Measurements from ENCODE around the gene PKDCC.
"Not testable (repeated sequence)": the region's sequence is repeated elsewhere in the genome, so short reads cannot be mapped to it uniquely, and the experiment has no call there.

The PKDCC gene

GRCh38 chr2:42076357-42077225, 28.8 kb downstream of the PKDCC start:
- H3K36me3 ChIP-seq (ENCODE audit: insufficient read depth, low read length), result no peaks in the 10 kb centered on the region
- peaks cover 7% of the 10 kb centered on the region for H3K4me1 ChIP-seq (ENCODE audit: control insufficient read depth, insufficient read depth, low read length)
- no peak overlapping the region for H3K4me3 ChIP-seq (ENCODE audit: low read length)
- H3K9ac ChIP-seq (ENCODE audit: low read depth, low read length), result no peak overlapping the region
- no peaks in the 10 kb centered on the region for H3K9me3 ChIP-seq (replicated peaks; ENCODE audit: low read length)
- H3K27me3 ChIP-seq (ENCODE audit: control insufficient read depth, insufficient read depth, low read length), result peaks cover 39% of the 10 kb centered on the region
- no peak overlapping the region for H3K4me2 ChIP-seq (ENCODE audit: low read length)

- Histone ChIP-seq H3K27me3 (ENCODE audit: control insufficient read depth, insufficient read depth, low read length) (peaks cover 39% of the 10 kb centered on the region), H3K9me3 (replicated peaks; ENCODE audit: low read length) (no peaks in the 10 kb centered on the region), H3K4me3 (ENCODE audit: low read length) (no peak overlapping the region), H3K4me1 (ENCODE audit: control insufficient read depth, insufficient read depth, low read length) (peaks cover 4% of the 10 kb centered on the region), H3K9ac (ENCODE audit: low read depth, low read length) (no peak overlapping the region), H3K36me3 (ENCODE audit: insufficient read depth, low read length) (no peaks in the 10 kb centered on the region), H3K4me2 (ENCODE audit: low read length) (no peak overlapping the region)
Observed at GRCh38 chr2:42077343-42077742, 29.5 kb downstream of the PKDCC start.

GRCh38 chr2:42079737-42080287, 32.0 kb downstream of the PKDCC start:
- no peaks in the 10 kb centered on the region for H3K4me1 ChIP-seq (ENCODE audit: control insufficient read depth, insufficient read depth, low read length)
- H3K27me3 ChIP-seq (ENCODE audit: control insufficient read depth, insufficient read depth, low read length), result peaks cover 40% of the 10 kb centered on the region
- H3K36me3 ChIP-seq (ENCODE audit: insufficient read depth, low read length), result no peaks in the 10 kb centered on the region
- H3K4me3 ChIP-seq (ENCODE audit: low read length), result no peak overlapping the region
- no peak overlapping the region for H3K9ac ChIP-seq (ENCODE audit: low read depth, low read length)
- no peak overlapping the region for H3K4me2 ChIP-seq (ENCODE audit: low read length)
- no peaks in the 10 kb centered on the region for H3K9me3 ChIP-seq (replicated peaks; ENCODE audit: low read length)

GRCh38 chr2:42081151-42081550, 33.3 kb downstream of the PKDCC start:
- not testable (repeated sequence) for H3K4me2 ChIP-seq (ENCODE audit: low read length); H3K4me3 ChIP-seq (ENCODE audit: low read length); H3K4me1 ChIP-seq (ENCODE audit: control insufficient read depth, insufficient read depth, low read length); H3K36me3 ChIP-seq (ENCODE audit: insufficient read depth, low read length); H3K9me3 ChIP-seq (replicated peaks; ENCODE audit: low read length); H3K9ac ChIP-seq (ENCODE audit: low read depth, low read length)
- H3K27me3 ChIP-seq (ENCODE audit: control insufficient read depth, insufficient read depth, low read length), result peaks cover 40% of the 10 kb centered on the region

- H3K4me3 ChIP-seq (ENCODE audit: low read length), result no peak overlapping the region
- H3K9me3 ChIP-seq (replicated peaks; ENCODE audit: low read length), result no peaks in the 10 kb centered on the region
- no peaks in the 10 kb centered on the region for H3K4me1 ChIP-seq (ENCODE audit: control insufficient read depth, insufficient read depth, low read length)
- no peaks in the 10 kb centered on the region for H3K36me3 ChIP-seq (ENCODE audit: insufficient read depth, low read length)
- peaks cover 39% of the 10 kb centered on the region for H3K27me3 ChIP-seq (ENCODE audit: control insufficient read depth, insufficient read depth, low read length)
- H3K9ac ChIP-seq (ENCODE audit: low read depth, low read length), result no peak overlapping the region
- H3K4me2 ChIP-seq (ENCODE audit: low read length), result no peak overlapping the region
Observed at GRCh38 chr2:42082016-42082415, 34.2 kb downstream of the PKDCC start.

GRCh38 chr2:42084231-42084671, 36.4 kb downstream of the PKDCC start:
- peaks cover 20% of the 10 kb centered on the region for H3K27me3 ChIP-seq (ENCODE audit: control insufficient read depth, insufficient read depth, low read length)
- H3K36me3 ChIP-seq (ENCODE audit: insufficient read depth, low read length), result no peaks in the 10 kb centered on the region
- H3K9me3 ChIP-seq (replicated peaks; ENCODE audit: low read length), result no peaks in the 10 kb centered on the region
- no peak overlapping the region for H3K4me3 ChIP-seq (ENCODE audit: low read length)
- H3K4me1 ChIP-seq (ENCODE audit: control insufficient read depth, insufficient read depth, low read length), result no peaks in the 10 kb centered on the region
- no peak overlapping the region for H3K9ac ChIP-seq (ENCODE audit: low read depth, low read length)
- no peak overlapping the region for H3K4me2 ChIP-seq (ENCODE audit: low read length)

GRCh38 chr2:42085070-42085469, 37.2 kb downstream of the PKDCC start:
- H3K4me1 ChIP-seq (ENCODE audit: control insufficient read depth, insufficient read depth, low read length); H3K4me2 ChIP-seq (ENCODE audit: low read length); H3K9me3 ChIP-seq (replicated peaks; ENCODE audit: low read length); H3K9ac ChIP-seq (ENCODE audit: low read depth, low read length); H3K4me3 ChIP-seq (ENCODE audit: low read length); H3K36me3 ChIP-seq (ENCODE audit: insufficient read depth, low read length): not testable (repeated sequence)
- H3K27me3 ChIP-seq (ENCODE audit: control insufficient read depth, insufficient read depth, low read length), result peaks cover 13% of the 10 kb centered on the region

GRCh38 chr2:42085706-42086487, 38.1 kb downstream of the PKDCC start:
- no peak overlapping the region for H3K4me2 ChIP-seq (ENCODE audit: low read length)
- no peaks in the 10 kb centered on the region for H3K4me1 ChIP-seq (ENCODE audit: control insufficient read depth, insufficient read depth, low read length)
- H3K9ac ChIP-seq (ENCODE audit: low read depth, low read length), result no peak overlapping the region
- H3K9me3 ChIP-seq (replicated peaks; ENCODE audit: low read length), result no peaks in the 10 kb centered on the region
- H3K4me3 ChIP-seq (ENCODE audit: low read length), result no peak overlapping the region
- peaks cover 13% of the 10 kb centered on the region for H3K27me3 ChIP-seq (ENCODE audit: control insufficient read depth, insufficient read depth, low read length)
- no peaks in the 10 kb centered on the region for H3K36me3 ChIP-seq (ENCODE audit: insufficient read depth, low read length)

GRCh38 chr2:42086500-42086953, 38.7 kb downstream of the PKDCC start:
- no peak overlapping the region for H3K9ac ChIP-seq (ENCODE audit: low read depth, low read length)
- H3K36me3 ChIP-seq (ENCODE audit: insufficient read depth, low read length), result no peaks in the 10 kb centered on the region
- no peak overlapping the region for H3K4me2 ChIP-seq (ENCODE audit: low read length)
- peaks cover 17% of the 10 kb centered on the region for H3K27me3 ChIP-seq (ENCODE audit: control insufficient read depth, insufficient read depth, low read length)
- H3K4me3 ChIP-seq (ENCODE audit: low read length), result no peak overlapping the region
- no peaks in the 10 kb centered on the region for H3K9me3 ChIP-seq (replicated peaks; ENCODE audit: low read length)
- no peaks in the 10 kb centered on the region for H3K4me1 ChIP-seq (ENCODE audit: control insufficient read depth, insufficient read depth, low read length)

- Histone ChIP-seq H3K27me3 (ENCODE audit: control insufficient read depth, insufficient read depth, low read length) (peaks cover 17% of the 10 kb centered on the region), H3K4me3 (ENCODE audit: low read length) (no peak overlapping the region), H3K36me3 (ENCODE audit: insufficient read depth, low read length) (no peaks in the 10 kb centered on the region), H3K9ac (ENCODE audit: low read depth, low read length) (no peak overlapping the region), H3K9me3 (replicated peaks; ENCODE audit: low read length) (no peaks in the 10 kb centered on the region), H3K4me2 (ENCODE audit: low read length) (no peak overlapping the region), H3K4me1 (ENCODE audit: control insufficient read depth, insufficient read depth, low read length) (no peaks in the 10 kb centered on the region)
Observed at GRCh38 chr2:42087137-42087856, 39.5 kb downstream of the PKDCC start.

GRCh38 chr2:42087857-42088195, 40.0 kb downstream of the PKDCC start:
- Histone ChIP-seq H3K36me3 (ENCODE audit: insufficient read depth, low read length) (no peaks in the 10 kb centered on the region), H3K27me3 (ENCODE audit: control insufficient read depth, insufficient read depth, low read length) (peaks cover 18% of the 10 kb centered on the region), H3K9me3 (replicated peaks; ENCODE audit: low read length) (no peaks in the 10 kb centered on the region), H3K4me1 (ENCODE audit: control insufficient read depth, insufficient read depth, low read length) (no peaks in the 10 kb centered on the region), H3K4me3 (ENCODE audit: low read length) (no peak overlapping the region), H3K9ac (ENCODE audit: low read depth, low read length) (no peak overlapping the region), H3K4me2 (ENCODE audit: low read length) (no peak overlapping the region)

Data from skeletal muscle satellite cell (primary cell).